NB4 (cell line): Measurements from ENCODE around the gene RGS9BP.

Experiments
- CTCF ChIP-seq: IDR thresholded peaks from one replicate; pipeline ENCODE4 v1.5.1; 2012; ENCODE audit warnings: low read depth, low read length
- MAX ChIP-seq: IDR thresholded peaks from 2 replicates; pipeline ENCODE4 v1.6.1; 2011; ENCODE audit warnings: low read depth, low read length
- MYC ChIP-seq: IDR thresholded peaks from 2 replicates; pipeline ENCODE4 v1.6.1; 2011; ENCODE audit warnings: low read depth, low read length
- POLR2A ChIP-seq: IDR thresholded peaks from 2 replicates; pipeline ENCODE4 v1.6.1; 2011; ENCODE audit warnings: mild to moderate bottlenecking; ENCODE audit not compliant: insufficient read length; ENCODE audit errors: extremely low read depth

- no peak for TF ChIP-seq CTCF
- TF ChIP-seq POLR2A = no peak
- TF ChIP-seq MAX = no peak
- no peak for TF ChIP-seq MYC
These were observed at the start of gene RGS9BP for GRCh38 chr19:32675720-32676185.
